ENCODE data around the gene SSR4.

The SSR4 gene

GRCh38 chrX:153784325-153784967 lies 10.0 kb upstream of the SSR4 start:
- no peak overlapping the region for H3K4me3 Mint-ChIP-seq
- no peaks in the 10 kb centered on the region for H3K36me3 Mint-ChIP-seq
- H3K27me3 Mint-ChIP-seq: no peaks in the 10 kb centered on the region
- H3K4me1 Mint-ChIP-seq (ENCODE audit: low read depth): peaks cover 3% of the 10 kb centered on the region
- no peaks in the 10 kb centered on the region for H3K9me3 Mint-ChIP-seq (ENCODE audit: low read depth)
- no peak overlapping the region for H3K27ac Mint-ChIP-seq

- Mint-ChIP-seq H3K4me3 (no peak overlapping the region), H3K9me3 (ENCODE audit: low read depth) (no peaks in the 10 kb centered on the region), H3K27ac (no peak overlapping the region), H3K27me3 (no peaks in the 10 kb centered on the region), H3K36me3 (no peaks in the 10 kb centered on the region), H3K4me1 (ENCODE audit: low read depth) (no peaks in the 10 kb centered on the region)
Measured at GRCh38 chrX:153786669-153787068, 7.8 kb upstream of the SSR4 start.

- Mint-ChIP-seq H3K4me3 (no peak overlapping the region), H3K27me3 (no peaks in the 10 kb centered on the region), H3K27ac (no peak overlapping the region), H3K36me3 (no peaks in the 10 kb centered on the region), H3K4me1 (ENCODE audit: low read depth) (peaks cover 9% of the 10 kb centered on the region), H3K9me3 (ENCODE audit: low read depth) (no peaks in the 10 kb centered on the region)
Measured at GRCh38 chrX:153789654-153790053, 4.8 kb upstream of the SSR4 start.

GRCh38 chrX:153791104-153791852 lies 3.2 kb upstream of the SSR4 start:
- Mint-ChIP-seq H3K27ac (no peak overlapping the region), H3K27me3 (no peaks in the 10 kb centered on the region), H3K4me1 (ENCODE audit: low read depth) (peaks cover 13% of the 10 kb centered on the region), H3K36me3 (no peaks in the 10 kb centered on the region), H3K4me3 (no peak overlapping the region), H3K9me3 (ENCODE audit: low read depth) (no peaks in the 10 kb centered on the region)

- H3K27me3 Mint-ChIP-seq: no peaks in the 10 kb centered on the region
- H3K4me1 Mint-ChIP-seq (ENCODE audit: low read depth): peaks cover 16% of the 10 kb centered on the region
- no peaks in the 10 kb centered on the region for H3K9me3 Mint-ChIP-seq (ENCODE audit: low read depth)
- no peak overlapping the region for H3K27ac Mint-ChIP-seq
- peak overlapping the region; percentile 94 for H3K4me3 Mint-ChIP-seq
- no peaks in the 10 kb centered on the region for H3K36me3 Mint-ChIP-seq
Measured at GRCh38 chrX:153792368-153792767, 2.1 kb upstream of the SSR4 start.

- Mint-ChIP-seq H3K27ac (peak overlapping the region; percentile 90), H3K36me3 (no peaks in the 10 kb centered on the region), H3K4me3 (peak overlapping the region; percentile 94), H3K27me3 (no peaks in the 10 kb centered on the region), H3K9me3 (ENCODE audit: low read depth) (no peaks in the 10 kb centered on the region), H3K4me1 (ENCODE audit: low read depth) (peaks cover 16% of the 10 kb centered on the region)
Measured at GRCh38 chrX:153793291-153793690, 1.2 kb upstream of the SSR4 start.

GRCh38 chrX:153794897-153795816 lies 689 bp downstream of the SSR4 start:
- H3K9me3 Mint-ChIP-seq (ENCODE audit: low read depth): no peaks in the 10 kb centered on the region
- peak overlapping the region; percentile 94 for H3K4me3 Mint-ChIP-seq
- H3K27ac Mint-ChIP-seq: peak overlapping the region; percentile 77
- H3K27me3 Mint-ChIP-seq: no peaks in the 10 kb centered on the region
- H3K4me1 Mint-ChIP-seq (ENCODE audit: low read depth): peaks cover 16% of the 10 kb centered on the region
- no peaks in the 10 kb centered on the region for H3K36me3 Mint-ChIP-seq

GRCh38 chrX:153797415-153798015 lies 3.0 kb downstream of the SSR4 start:
- no peak overlapping the region for H3K27ac Mint-ChIP-seq
- H3K27me3 Mint-ChIP-seq: no peaks in the 10 kb centered on the region
- H3K4me3 Mint-ChIP-seq: peak overlapping the region; percentile 94
- no peaks in the 10 kb centered on the region for H3K9me3 Mint-ChIP-seq (ENCODE audit: low read depth)
- H3K4me1 Mint-ChIP-seq (ENCODE audit: low read depth): peaks cover 15% of the 10 kb centered on the region
- H3K36me3 Mint-ChIP-seq: no peaks in the 10 kb centered on the region

- Mint-ChIP-seq H3K4me3 (no peak overlapping the region), H3K4me1 (ENCODE audit: low read depth) (peaks cover 7% of the 10 kb centered on the region), H3K27me3 (no peaks in the 10 kb centered on the region), H3K36me3 (no peaks in the 10 kb centered on the region), H3K9me3 (ENCODE audit: low read depth) (no peaks in the 10 kb centered on the region), H3K27ac (no peak overlapping the region)
Measured at GRCh38 chrX:153799326-153799725, 4.9 kb downstream of the SSR4 start.

- no peak overlapping the region for H3K4me3 Mint-ChIP-seq
- peaks cover 5% of the 10 kb centered on the region for H3K4me1 Mint-ChIP-seq (ENCODE audit: low read depth)
- H3K27me3 Mint-ChIP-seq: no peaks in the 10 kb centered on the region
- no peak overlapping the region for H3K27ac Mint-ChIP-seq
- no peaks in the 10 kb centered on the region for H3K9me3 Mint-ChIP-seq (ENCODE audit: low read depth)
- H3K36me3 Mint-ChIP-seq: no peaks in the 10 kb centered on the region
Measured at GRCh38 chrX:153800177-153800722, 5.8 kb downstream of the SSR4 start.

GRCh38 chrX:153800746-153801145 lies 6.3 kb downstream of the SSR4 start:
- no peak overlapping the region for H3K4me3 Mint-ChIP-seq
- H3K27ac Mint-ChIP-seq: no peak overlapping the region

GRCh38 chrX:153801669-153802068 lies 7.2 kb downstream of the SSR4 start:
- H3K27ac Mint-ChIP-seq: no peak overlapping the region

More at GRCh38 chrX:153800746-153801145, 6.3 kb downstream of the SSR4 start:
- Mint-ChIP-seq H3K9me3 (ENCODE audit: low read depth) (no peaks in the 10 kb centered on the region), H3K27me3 (no peaks in the 10 kb centered on the region), H3K36me3 (no peaks in the 10 kb centered on the region), H3K4me1 (ENCODE audit: low read depth) (peaks cover 5% of the 10 kb centered on the region)

GRCh38 chrX:153802513-153803045 lies 8.1 kb downstream of the SSR4 start:
- H3K4me3 Mint-ChIP-seq: no peak overlapping the region
- no peaks in the 10 kb centered on the region for H3K36me3 Mint-ChIP-seq
- H3K27ac Mint-ChIP-seq: no peak overlapping the region
- H3K9me3 Mint-ChIP-seq (ENCODE audit: low read depth): no peaks in the 10 kb centered on the region
- H3K4me1 Mint-ChIP-seq (ENCODE audit: low read depth): no peaks in the 10 kb centered on the region
- H3K27me3 Mint-ChIP-seq: no peaks in the 10 kb centered on the region

More at GRCh38 chrX:153801669-153802068, 7.2 kb downstream of the SSR4 start:
- Mint-ChIP-seq H3K4me3 (no peak overlapping the region), H3K9me3 (ENCODE audit: low read depth) (no peaks in the 10 kb centered on the region), H3K36me3 (no peaks in the 10 kb centered on the region), H3K27me3 (no peaks in the 10 kb centered on the region), H3K4me1 (ENCODE audit: low read depth) (no peaks in the 10 kb centered on the region)
